GM12865 (cell line): ENCODE results near the gene PRSS2.

Experiments
- DNase-seq: peaks from one replicate; pipeline ENCODE4 v3.0.0; 2010; ENCODE audit warnings: low read depth
- H3K4me3 ChIP-seq: 2 replicates; pipeline ENCODE4 v1.5.1; 2011; ENCODE audit warnings: mild to moderate bottlenecking, low read depth, low read length, control low read depth
- CTCF ChIP-seq: IDR thresholded peaks from 2 replicates; pipeline ENCODE4 v1.5.1; 2011; ENCODE audit warnings: low read length, control low read depth, low read depth, inconsistent platforms; ENCODE audit not compliant: insufficient read depth; ENCODE audit errors: missing control alignments

The PRSS2 gene

DNA sequence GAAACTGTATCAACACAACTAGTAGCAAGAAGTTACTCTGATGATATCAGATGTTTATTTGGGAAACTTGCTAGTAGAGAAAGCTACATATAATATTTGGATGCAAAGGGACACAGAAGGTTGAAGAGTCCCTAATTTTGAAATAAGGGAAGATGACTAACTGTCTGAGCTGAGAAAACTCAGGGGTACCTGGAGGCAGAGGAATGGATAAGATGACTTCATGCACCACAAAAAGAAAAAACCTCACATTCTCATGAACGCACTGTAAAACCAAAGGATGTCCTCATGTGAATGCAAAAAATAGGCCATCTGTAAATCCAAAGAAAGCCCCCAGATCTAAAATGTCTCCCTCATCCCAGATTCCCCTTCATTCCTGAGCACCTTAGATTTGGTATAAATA is 29.3 kb downstream of the PRSS2 start:
- DNase-seq, result no peak
- no peak for TF ChIP-seq CTCF
- H3K4me3 ChIP-seq, result no peak overlapping the region

DNA sequence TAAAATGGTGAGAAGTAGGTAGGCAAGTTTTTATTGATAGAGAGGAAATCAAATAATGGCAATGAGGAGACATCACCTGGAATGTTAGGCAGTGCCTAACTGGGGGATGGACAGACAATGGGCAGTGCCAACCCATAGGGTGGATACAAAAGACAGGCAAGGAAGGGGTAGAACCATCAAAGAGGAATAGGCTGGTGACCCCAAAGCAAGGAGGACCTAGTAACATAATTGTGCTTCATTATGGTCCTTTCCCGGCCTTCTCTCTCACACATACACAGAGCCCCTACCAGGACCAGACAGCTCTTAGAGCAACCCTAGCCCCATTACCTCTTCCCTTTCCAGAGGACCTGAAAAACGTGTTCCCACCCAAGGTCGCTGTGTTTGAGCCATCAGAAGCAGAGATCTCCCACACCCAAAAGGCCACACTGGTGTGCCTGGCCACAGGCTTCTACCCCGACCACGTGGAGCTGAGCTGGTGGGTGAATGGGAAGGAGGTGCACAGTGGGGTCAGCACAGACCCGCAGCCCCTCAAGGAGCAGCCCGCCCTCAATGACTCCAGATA is 30.0 kb downstream of the PRSS2 start:
- no peak overlapping the region for H3K4me3 ChIP-seq
- TF ChIP-seq CTCF, result no peak
- no peak for DNase-seq

DNA sequence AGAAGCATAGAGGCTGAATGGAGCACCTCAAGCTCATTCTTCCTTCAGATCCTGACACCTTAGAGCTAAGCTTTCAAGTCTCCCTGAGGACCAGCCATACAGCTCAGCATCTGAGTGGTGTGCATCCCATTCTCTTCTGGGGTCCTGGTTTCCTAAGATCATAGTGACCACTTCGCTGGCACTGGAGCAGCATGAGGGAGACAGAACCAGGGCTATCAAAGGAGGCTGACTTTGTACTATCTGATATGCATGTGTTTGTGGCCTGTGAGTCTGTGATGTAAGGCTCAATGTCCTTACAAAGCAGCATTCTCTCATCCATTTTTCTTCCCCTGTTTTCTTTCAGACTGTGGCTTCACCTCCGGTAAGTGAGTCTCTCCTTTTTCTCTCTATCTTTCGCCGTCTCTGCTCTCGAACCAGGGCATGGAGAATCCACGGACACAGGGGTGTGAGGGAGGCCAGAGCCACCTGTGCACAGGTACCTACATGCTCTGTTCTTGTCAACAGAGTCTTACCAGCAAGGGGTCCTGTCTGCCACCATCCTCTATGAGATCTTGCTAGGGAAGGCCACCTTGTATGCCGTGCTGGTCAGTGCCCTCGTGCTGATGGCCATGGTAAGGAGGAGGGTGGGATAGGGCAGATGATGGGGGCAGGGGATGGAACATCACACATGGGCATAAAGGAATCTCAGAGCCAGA is 31.0 kb downstream of the PRSS2 start:
- no peak for TF ChIP-seq CTCF
- DNase-seq, result no peak
- no peak overlapping the region for H3K4me3 ChIP-seq

GRCh38 chr7:142802301-142802700 is 31.5 kb downstream of the PRSS2 start:
- no peak for TF ChIP-seq CTCF
- no peak overlapping the region for H3K4me3 ChIP-seq

DNA sequence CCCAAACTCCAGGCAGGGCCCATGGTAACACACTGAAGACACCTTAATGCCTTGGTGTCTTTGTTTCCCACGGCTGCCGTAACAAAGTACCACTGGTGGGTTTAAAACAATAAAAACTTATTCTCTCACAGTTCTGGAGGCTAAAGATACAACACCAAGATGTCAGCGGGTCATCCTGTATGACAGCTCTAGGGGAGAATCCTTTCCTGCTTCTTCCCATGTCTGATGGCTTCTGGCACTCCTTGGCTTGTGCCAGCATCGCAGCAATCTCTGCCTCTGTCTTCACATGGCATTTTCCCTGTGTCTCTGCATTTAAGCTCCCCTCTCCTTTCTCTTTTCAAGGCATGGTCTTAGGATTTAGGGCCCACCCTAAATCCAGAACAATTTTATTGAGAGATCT is 33.1 kb downstream of the PRSS2 start:
- H3K4me3 ChIP-seq, result no peak overlapping the region
- DNase-seq, result no peak
- TF ChIP-seq CTCF, result no peak

More at GRCh38 chr7:142802301-142802700, 31.5 kb downstream of the PRSS2 start:
- DNase-seq, result no peak

- no peak overlapping the region for H3K4me3 ChIP-seq
- no peak for TF ChIP-seq CTCF
- no peak for DNase-seq
These were observed 34.0 kb downstream of the PRSS2 start for GRCh38 chr7:142804728-142805207.
